Left renal pelvis (tissue), 4 donors: ENCODE measurements around the gene MPEG1. TPM values are rescaled to one million over a fixed set of nuclear protein-coding genes. Genes with fewer than 3 reads are reported as not detected.

Source experiments
- DNase-seq, 4 donors: peaks; one replicate each; pipeline ENCODE4 v3.0.0-alpha.2; 2013; ENCODE audit warnings: low read depth in 4 of 4, low spot score in 3 of 4
- polyA plus RNA-seq, 4 donors: library from polyadenylated mRNA; unstranded; fragments of 120-200 nt; gene quantifications; one replicate each; pipeline ENCODE4 v1.2.1, GENCODE V29; 2013; ENCODE audit not compliant: insufficient read length in 4 of 4

Gene MPEG1
- polyA plus RNA-seq, 4 donors = 8.9 to 23.1 (median 9.0) TPM

- DNase-seq = no peak
These were observed 7.1 kb upstream of the MPEG1 start for GRCh38 chr11:59219836-59220235.

- DNase-seq = no peak
These were observed 6.2 kb upstream of the MPEG1 start for GRCh38 chr11:59218893-59219292.

- no peak for DNase-seq
These were observed 5.6 kb upstream of the MPEG1 start for GRCh38 chr11:59218319-59218718.

GRCh38 chr11:59216641-59217564 is 4.2 kb upstream of the MPEG1 start:
- no peak for DNase-seq

- DNase-seq = no peak
These were observed 1.6 kb upstream of the MPEG1 start for GRCh38 chr11:59214141-59214893.

GRCh38 chr11:59212222-59212621 is 505 bp downstream of the MPEG1 start:
- DNase-seq = no peak

- DNase-seq = no peak
These were observed 3.8 kb downstream of the MPEG1 start for GRCh38 chr11:59208956-59209355.

GRCh38 chr11:59207988-59208451 is 4.7 kb downstream of the MPEG1 start:
- no peak for DNase-seq

GRCh38 chr11:59206635-59207034 is 6.1 kb downstream of the MPEG1 start:
- DNase-seq = no peak

GRCh38 chr11:59205648-59206047 is 7.1 kb downstream of the MPEG1 start:
- DNase-seq = no peak

GRCh38 chr11:59204746-59205145 is 8.0 kb downstream of the MPEG1 start:
- DNase-seq = no peak

GRCh38 chr11:59201353-59201752 is 11.4 kb downstream of the MPEG1 start:
- no peak for DNase-seq

- no peak for DNase-seq
These were observed 12.3 kb downstream of the MPEG1 start for GRCh38 chr11:59200423-59200746.

GRCh38 chr11:59199546-59200422 is 12.9 kb downstream of the MPEG1 start:
- no peak for DNase-seq

- DNase-seq = no peak
These were observed 14.0 kb downstream of the MPEG1 start for GRCh38 chr11:59198726-59199125.

GRCh38 chr11:59197991-59198390 is 14.7 kb downstream of the MPEG1 start:
- no peak for DNase-seq

GRCh38 chr11:59196777-59197176 is 15.9 kb downstream of the MPEG1 start:
- no peak for DNase-seq

GRCh38 chr11:59195586-59195985 is 17.1 kb downstream of the MPEG1 start:
- DNase-seq = no peak

- DNase-seq = no peak
These were observed 19.1 kb downstream of the MPEG1 start for GRCh38 chr11:59193587-59194130.

- no peak for DNase-seq
These were observed 20.2 kb downstream of the MPEG1 start for GRCh38 chr11:59192446-59193020.
